Hematopoietic multipotent progenitor cell treated with erythropoietin and hydrocortisone succinate and interleukin-3 and kit ligand, for 4 days (in vitro differentiated cells): Measurements from ENCODE around the gene GAPDH.
"Not testable (repeated sequence)": the region's sequence is repeated elsewhere in the genome, so short reads cannot be mapped to it uniquely, and the experiment has no call there.

ENCODE experiments used
- DNase-seq: peaks from one replicate; pipeline ENCODE4 v3.0.0-alpha.2; 2015

GAPDH gene

GRCh38 chr12:6569312-6569711 lies 35.0 kb downstream of the GAPDH start:
- no peak for DNase-seq

- no peak for DNase-seq
These were observed 35.5 kb downstream of the GAPDH start for GRCh38 chr12:6569786-6570185.

- peak; percentile 82 for DNase-seq
These were observed 36.1 kb downstream of the GAPDH start for GRCh38 chr12:6570264-6570887.

GRCh38 chr12:6573001-6573400 lies 38.7 kb downstream of the GAPDH start:
- no peak for DNase-seq

- DNase-seq: no peak
These were observed 40.4 kb downstream of the GAPDH start for GRCh38 chr12:6574576-6575295.

- DNase-seq: no peak
These were observed 41.3 kb downstream of the GAPDH start for GRCh38 chr12:6575648-6576047.

GRCh38 chr12:6582196-6582595 lies 47.9 kb downstream of the GAPDH start:
- DNase-seq: peak; percentile 39

- DNase-seq: no peak
These were observed 48.6 kb downstream of the GAPDH start for GRCh38 chr12:6582959-6583358.

GRCh38 chr12:6584293-6584692 lies 50.0 kb downstream of the GAPDH start:
- no peak for DNase-seq

- DNase-seq: not testable (repeated sequence)
These were observed 52.3 kb downstream of the GAPDH start for GRCh38 chr12:6586569-6586968.
